ENCODE results near the gene KLHL10. TPM values are rescaled to one million over a fixed set of nuclear protein-coding genes. Genes with fewer than 3 reads are reported as not detected.

The KLHL10 gene
- total and polyA plus RNA-seq, 2 experiments from 2014 or later, result 0.13 to 0.42 TPM

DNA sequence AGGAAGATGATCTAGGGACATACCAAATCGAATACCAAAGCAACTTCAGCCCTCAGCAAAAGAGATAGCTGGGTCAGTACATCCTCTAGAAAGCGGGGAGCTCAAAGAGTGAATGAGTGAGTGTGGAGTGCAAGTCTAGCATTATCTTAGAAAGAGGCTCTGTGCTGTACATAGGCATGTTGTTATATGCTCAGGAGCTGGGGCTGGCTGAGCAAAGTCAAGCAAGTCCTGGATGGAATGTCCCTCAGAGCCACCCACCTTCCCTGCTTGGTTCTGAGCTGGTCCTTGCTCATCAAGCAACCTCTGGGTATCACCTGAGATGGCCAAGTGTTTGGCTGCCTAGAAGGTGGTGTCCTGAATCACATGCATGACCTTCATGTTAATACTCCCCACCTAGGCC lies 32.5 kb downstream of the KLHL10 start:
- H3K36me3 ChIP-seq (ENCODE audit: insufficient read depth), result peaks cover 78% of the 10 kb centered on the region
- H3K27ac ChIP-seq (ENCODE audit: low read depth), result 0 out of 2 replicates have a peak overlapping the region, but pooled peaks have one; percentile 50
- H4K20me1 ChIP-seq (replicated peaks; ENCODE audit: insufficient read depth), result peaks cover 8% of the 10 kb centered on the region
- no peak for TF ChIP-seq CTCF (conservative IDR thresholded peaks at IDR 0.05; ENCODE audit: low read depth in 2 of 2)
- no peak for TF ChIP-seq EZH2phosphoT487 (IDR thresholded peaks at IDR 0.05; ENCODE audit: unreplicated experiment)
- no peak for TF ChIP-seq ZNF114 (CRISPR knock-in tag; IDR thresholded peaks at IDR 0.05)
- no peak for TF ChIP-seq STAT1 (IDR thresholded peaks at IDR 0.05; ENCODE audit: unreplicated experiment)
- TF ChIP-seq JUNB (IDR thresholded peaks at IDR 0.05; ENCODE audit: unreplicated experiment), result no peak
- TF ChIP-seq POLR2AphosphoS5 (IDR thresholded peaks at IDR 0.05; ENCODE audit: low read depth), result no peak
- TF ChIP-seq, protein P1, sequence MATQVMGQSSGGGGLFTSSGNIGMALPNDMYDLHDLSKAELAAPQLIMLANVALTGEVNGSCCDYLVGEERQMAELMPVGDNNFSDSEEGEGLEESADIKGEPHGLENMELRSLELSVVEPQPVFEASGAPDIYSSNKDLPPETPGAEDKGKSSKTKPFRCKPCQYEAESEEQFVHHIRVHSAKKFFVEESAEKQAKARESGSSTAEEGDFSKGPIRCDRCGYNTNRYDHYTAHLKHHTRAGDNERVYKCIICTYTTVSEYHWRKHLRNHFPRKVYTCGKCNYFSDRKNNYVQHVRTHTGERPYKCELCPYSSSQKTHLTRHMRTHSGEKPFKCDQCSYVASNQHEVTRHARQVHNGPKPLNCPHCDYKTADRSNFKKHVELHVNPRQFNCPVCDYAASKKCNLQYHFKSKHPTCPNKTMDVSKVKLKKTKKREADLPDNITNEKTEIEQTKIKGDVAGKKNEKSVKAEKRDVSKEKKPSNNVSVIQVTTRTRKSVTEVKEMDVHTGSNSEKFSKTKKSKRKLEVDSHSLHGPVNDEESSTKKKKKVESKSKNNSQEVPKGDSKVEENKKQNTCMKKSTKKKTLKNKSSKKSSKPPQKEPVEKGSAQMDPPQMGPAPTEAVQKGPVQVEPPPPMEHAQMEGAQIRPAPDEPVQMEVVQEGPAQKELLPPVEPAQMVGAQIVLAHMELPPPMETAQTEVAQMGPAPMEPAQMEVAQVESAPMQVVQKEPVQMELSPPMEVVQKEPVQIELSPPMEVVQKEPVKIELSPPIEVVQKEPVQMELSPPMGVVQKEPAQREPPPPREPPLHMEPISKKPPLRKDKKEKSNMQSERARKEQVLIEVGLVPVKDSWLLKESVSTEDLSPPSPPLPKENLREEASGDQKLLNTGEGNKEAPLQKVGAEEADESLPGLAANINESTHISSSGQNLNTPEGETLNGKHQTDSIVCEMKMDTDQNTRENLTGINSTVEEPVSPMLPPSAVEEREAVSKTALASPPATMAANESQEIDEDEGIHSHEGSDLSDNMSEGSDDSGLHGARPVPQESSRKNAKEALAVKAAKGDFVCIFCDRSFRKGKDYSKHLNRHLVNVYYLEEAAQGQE (IDR thresholded peaks at IDR 0.05; ENCODE audit: unreplicated experiment), result no peak
- TF ChIP-seq EZH2 (IDR thresholded peaks at IDR 0.05; ENCODE audit: low read depth, unreplicated experiment), result no peak
- no peak for TF ChIP-seq CREB1 (CRISPR knock-in tag; IDR thresholded peaks at IDR 0.05; ENCODE audit: low read depth)
- TF ChIP-seq NANOG (IDR thresholded peaks at IDR 0.05; ENCODE audit: borderline replicate concordance), result no peak
- TF ChIP-seq ZNF331 (CRISPR knock-in tag; IDR thresholded peaks at IDR 0.05; ENCODE audit: low read depth), result no peak
- no peak for TF ChIP-seq ZNF462 (CRISPR knock-in tag; IDR thresholded peaks at IDR 0.05)
- no peak for TF ChIP-seq ETS1 (IDR thresholded peaks at IDR 0.05)
- H3K4me3 ChIP-seq, result no peak overlapping the region
- Mint-ChIP-seq H3K9me3 (peaks cover 4% of the 10 kb centered on the region; the same call in 2 of the 3 replicates), H3K36me3 (ENCODE audit: low read depth) (peaks cover 89% of the 10 kb centered on the region), H3K4me3 (no peak overlapping the region), H3K27ac (no peak overlapping the region), H3K27me3 (ENCODE audit: insufficient read depth, low read depth, poor library complexity) (peaks cover 7% of the 10 kb centered on the region), H3K4me1 (no peaks in the 10 kb centered on the region)
- no peak for ATAC-seq
- H3K9me2 ChIP-seq (ENCODE audit: insufficient read depth), result no peaks in the 10 kb centered on the region
- no peak overlapping the region for H2AFZ ChIP-seq
- no peaks in the 10 kb centered on the region for H3K27me3 ChIP-seq (ENCODE audit: insufficient read depth)
- no peaks in the 10 kb centered on the region for H3K79me2 ChIP-seq (replicated peaks; ENCODE audit: insufficient read depth)
- DNase-seq (ENCODE audit: low spot score), result no peak
- H3F3A ChIP-seq (replicated peaks; ENCODE audit: low read depth), result peaks cover 42% of the 10 kb centered on the region
- H3K4me1 ChIP-seq (ENCODE audit: insufficient read depth), result no peaks in the 10 kb centered on the region
- no peak overlapping the region for H3K4me2 ChIP-seq

Measured in GM23338 (cell line).